GM23248 (cell line): ENCODE measurements around the gene TCEA2. TPM values are rescaled to one million over a fixed set of nuclear protein-coding genes. Genes with fewer than 3 reads are reported as not detected.

ENCODE experiments used
- DNase-seq: peaks from one replicate; pipeline ENCODE4 v3.0.0-alpha.2; 2015
- H2AFZ ChIP-seq: fragments of 200-600 bp; sonication (generic); 2 replicates; pipeline ENCODE4 v1.6.1; 2016; ENCODE audit warnings: antibody characterized with exemption
- H3F3A ChIP-seq: fragments of 200-600 bp; sonication (generic); 2 replicates; pipeline ENCODE4 v1.6.1; 2016; ENCODE audit warnings: mild to moderate bottlenecking, antibody characterized with exemption, mixed run types; ENCODE audit not compliant: insufficient read depth
- H3K27ac ChIP-seq: fragments of 200-600 bp; sonication (generic); 2 replicates; pipeline ENCODE4 v1.5.1; 2016; ENCODE audit warnings: mild to moderate bottlenecking
- H3K27me3 ChIP-seq: fragments of 200-600 bp; sonication (generic); replicated peaks from 2 replicates; pipeline ENCODE4 v1.6.1; 2016; ENCODE audit warnings: mild to moderate bottlenecking; ENCODE audit not compliant: insufficient read depth
- H3K36me3 ChIP-seq: fragments of 200-600 bp; sonication (generic); 2 replicates; pipeline ENCODE4 v1.6.1; 2016; ENCODE audit warnings: low read depth, mild to moderate bottlenecking
- H3K4me1 ChIP-seq: fragments of 200-600 bp; sonication (generic); 2 replicates; pipeline ENCODE4 v1.6.1; 2016; ENCODE audit warnings: mild to moderate bottlenecking; ENCODE audit not compliant: insufficient read depth
- H3K4me2 ChIP-seq: fragments of 200-600 bp; sonication (generic); one replicate; pipeline ENCODE4 v1.6.1; 2016; ENCODE audit warnings: mild to moderate bottlenecking; ENCODE audit not compliant: unreplicated experiment
- H3K4me3 ChIP-seq: fragments of 200-600 bp; sonication (generic); 2 replicates; pipeline ENCODE4 v1.5.1; 2016; ENCODE audit warnings: mild to moderate bottlenecking
- H3K79me2 ChIP-seq: fragments of 200-600 bp; sonication (generic); 2 replicates; pipeline ENCODE4 v1.6.1; 2016; ENCODE audit warnings: mild to moderate bottlenecking; ENCODE audit not compliant: insufficient read depth
- H3K9ac ChIP-seq: fragments of 200-600 bp; sonication (generic); 2 replicates; pipeline ENCODE4 v1.6.1; 2016; ENCODE audit warnings: mild to moderate bottlenecking
- H3K9me2 ChIP-seq: fragments of 200-600 bp; sonication (generic); 2 replicates; pipeline ENCODE4 v1.6.1; 2016; ENCODE audit warnings: mixed run types, mild to moderate bottlenecking, moderate library complexity; ENCODE audit not compliant: insufficient read depth
- H3K9me3 ChIP-seq: fragments of 200-600 bp; sonication (generic); one replicate; pipeline ENCODE4 v1.6.1; 2017; ENCODE audit warnings: low read depth
- H4K20me1 ChIP-seq: fragments of 200-600 bp; sonication (generic); 2 replicates; pipeline ENCODE4 v1.6.0; 2016; ENCODE audit not compliant: insufficient read depth
- EZH2 ChIP-seq: fragments of 200-600 bp; sonication (generic); IDR thresholded peaks from 2 replicates; pipeline ENCODE4 v1.6.1; 2018; ENCODE audit warnings: antibody characterized with exemption, mild to moderate bottlenecking; ENCODE audit not compliant: insufficient read depth, poor library complexity, severe bottlenecking
- EZH2phosphoT487 ChIP-seq: fragments of 200-600 bp; sonication (generic); IDR thresholded peaks from 2 replicates; pipeline ENCODE4 v1.6.1; 2018; ENCODE audit warnings: antibody characterized with exemption, moderate library complexity, mild to moderate bottlenecking, low read depth; ENCODE audit not compliant: insufficient read depth
- WGBS, 2 experiments: methylation state at CpG; one replicate each; pipeline ENCODE4 v1.1.6; 2015 to 2017; ENCODE audit warnings: low lambda C conversion rate in 2 of 2, low coverage in 1 of 2; ENCODE audit errors: missing lambda C conversion rate in 2 of 2; 5-methylcytosine and 5-hydroxymethylcytosine counted together
- in situ Hi-C: fragments of 300-500 bp; cut with MboI; formaldehyde crosslinking; loops from 2 replicates; pipeline ENCODE4 v1.15.0; 2020
- polyA plus RNA-seq: library from polyadenylated mRNA; unstranded; fragments of >200 nt; fragmentation: Nextera tagmentation; extraction: Ambion mirVana; gene quantifications from 2 replicates; pipeline ENCODE4 v1.2.1, GENCODE V29; 2016
- total RNA-seq: library from RNA; depleted of rRNA; stranded (reverse); fragments of >200 nt; shearing (Covaris generic); gene quantifications from 2 replicates; pipeline ENCODE4 v1.2.3, GENCODE V29; 2014; rRNA removed

The TCEA2 gene
- total RNA-seq (34.3 and 39.2 TPM in 2 replicates), polyA plus RNA-seq (67.9 and 70.7 TPM in 2 replicates)

- Histone ChIP-seq H4K20me1 (no peaks in the 10 kb centered on the region), H3K4me1 (peaks cover 27% of the 10 kb centered on the region), H3K27me3 (no peaks in the 10 kb centered on the region), H3K27ac (peak within 1 kb of the TSS; percentile 79), H2AFZ (peak within 1 kb of the TSS; percentile 91), H3K4me3 (peak within 1 kb of the TSS; percentile 89), H3K36me3 (no peaks in the 10 kb centered on the region), H3F3A (0 out of 2 replicates have a peak, but pooled peaks cover 3% of the 10 kb centered on the region), H3K9ac (peak within 1 kb of the TSS; percentile 96), H3K9me3 (no peaks in the 10 kb centered on the region), H3K79me2 (0 out of 2 replicates have a peak, but pooled peaks cover 8% of the 10 kb centered on the region), H3K9me2 (no peaks in the 10 kb centered on the region), H3K4me2 (peak within 1 kb of the TSS; percentile 94)
- DNase-seq: peak; percentile 99
- in situ Hi-C loops: no loop called here
- 2 to 3% methylated on average over 56 to 76 of the region's 85 CpGs for WGBS, 2 experiments
- TF ChIP-seq EZH2phosphoT487 (no peak), EZH2 (no peak)
These were observed at the start of gene TCEA2 for GRCh38 chr20:64062596-64063388. Gene TCEA2, plus strand, starts transcription at chr20:64063198. Its CDS starts 115 bp downstream, at chr20:64063313.

GRCh38 chr20:64015635-64016034 is 47.4 kb upstream of the TCEA2 start:
- Histone ChIP-seq H3F3A (no peaks in the 10 kb centered on the region), H2AFZ (no peak overlapping the region), H3K9me3 (no peaks in the 10 kb centered on the region), H3K9me2 (no peaks in the 10 kb centered on the region), H3K27me3 (no peaks in the 10 kb centered on the region), H3K79me2 (peaks cover 19% of the 10 kb centered on the region; the same call in 1 of the 2 replicates), H3K9ac (no peak overlapping the region), H3K27ac (no peak overlapping the region), H3K4me2 (no peak overlapping the region), H3K4me3 (no peak overlapping the region), H4K20me1 (no peaks in the 10 kb centered on the region), H3K4me1 (no peaks in the 10 kb centered on the region), H3K36me3 (peaks cover 37% of the 10 kb centered on the region)
- TF ChIP-seq EZH2 (no peak), EZH2phosphoT487 (no peak)
- DNase-seq: no peak
- WGBS, 2 experiments: 62 to 69% methylated on average over 2 of the region's 2 CpGs
- in situ Hi-C loops: no loop called here

GRCh38 chr20:64021124-64021975 is 41.6 kb upstream of the TCEA2 start:
- Histone ChIP-seq H3K4me2 (no peak overlapping the region), H3K9me2 (no peaks in the 10 kb centered on the region), H4K20me1 (no peaks in the 10 kb centered on the region), H3K79me2 (no peaks in the 10 kb centered on the region), H2AFZ (no peak overlapping the region), H3F3A (no peaks in the 10 kb centered on the region), H3K27me3 (no peaks in the 10 kb centered on the region), H3K9ac (no peak overlapping the region), H3K4me1 (no peaks in the 10 kb centered on the region), H3K27ac (no peak overlapping the region), H3K9me3 (no peaks in the 10 kb centered on the region), H3K36me3 (peaks cover 25% of the 10 kb centered on the region; the same call in 1 of the 2 replicates), H3K4me3 (no peak overlapping the region)
- DNase-seq: no peak
- in situ Hi-C loops: no loop called here
- TF ChIP-seq EZH2phosphoT487: no peak
- TF ChIP-seq EZH2: no peak
- WGBS, 2 experiments: 90 to 98% methylated on average over 29 to 36 of the region's 36 CpGs

- no peak for TF ChIP-seq EZH2
- no peak for TF ChIP-seq EZH2phosphoT487
- in situ Hi-C loops: no loop called here
- Histone ChIP-seq H3K9me3 (no peaks in the 10 kb centered on the region), H3F3A (no peaks in the 10 kb centered on the region), H2AFZ (no peak overlapping the region), H3K79me2 (no peaks in the 10 kb centered on the region), H3K4me1 (no peaks in the 10 kb centered on the region), H3K27me3 (no peaks in the 10 kb centered on the region), H3K4me3 (no peak overlapping the region), H3K9ac (no peak overlapping the region), H3K9me2 (no peaks in the 10 kb centered on the region), H3K36me3 (peaks cover 29% of the 10 kb centered on the region; the same call in 1 of the 2 replicates), H3K27ac (no peak overlapping the region), H3K4me2 (no peak overlapping the region), H4K20me1 (no peaks in the 10 kb centered on the region)
- no peak for DNase-seq
- WGBS, 2 experiments: 75 to 77% methylated on average over 17 of the region's 17 CpGs
These were observed 40.2 kb upstream of the TCEA2 start for GRCh38 chr20:64022671-64023360.
